ENCODE results near the gene SLC9B2.
A peak's percentile ranks its signal among the peaks of the same experiment; 100 is the strongest.

- TF ChIP-seq CTCF (conservative IDR thresholded peaks at IDR 0.05; ENCODE audit: low read length) (peak; percentile 76), EZH2phosphoT487 (IDR thresholded peaks at IDR 0.05; ENCODE audit: borderline replicate concordance, low read depth, low read length) (no peak)
Measured at GRCh38 chr4:103032574-103032973, 44.0 kb downstream of the SLC9B2 start.

Measured in OCI-LY7 (cell line).